GM18861 (cell line): ENCODE data around the gene CATSPERE.
"Not testable (repeated sequence)": the region's sequence is repeated elsewhere in the genome, so short reads cannot be mapped to it uniquely, and the experiment has no call there.

Experiments
- ATAC-seq: cut with Tn5 transposase; IDR thresholded peaks from one replicate; pipeline ENCODE4 v1.9.1; 2021; ENCODE audit not compliant: unreplicated experiment

The CATSPERE gene

DNA sequence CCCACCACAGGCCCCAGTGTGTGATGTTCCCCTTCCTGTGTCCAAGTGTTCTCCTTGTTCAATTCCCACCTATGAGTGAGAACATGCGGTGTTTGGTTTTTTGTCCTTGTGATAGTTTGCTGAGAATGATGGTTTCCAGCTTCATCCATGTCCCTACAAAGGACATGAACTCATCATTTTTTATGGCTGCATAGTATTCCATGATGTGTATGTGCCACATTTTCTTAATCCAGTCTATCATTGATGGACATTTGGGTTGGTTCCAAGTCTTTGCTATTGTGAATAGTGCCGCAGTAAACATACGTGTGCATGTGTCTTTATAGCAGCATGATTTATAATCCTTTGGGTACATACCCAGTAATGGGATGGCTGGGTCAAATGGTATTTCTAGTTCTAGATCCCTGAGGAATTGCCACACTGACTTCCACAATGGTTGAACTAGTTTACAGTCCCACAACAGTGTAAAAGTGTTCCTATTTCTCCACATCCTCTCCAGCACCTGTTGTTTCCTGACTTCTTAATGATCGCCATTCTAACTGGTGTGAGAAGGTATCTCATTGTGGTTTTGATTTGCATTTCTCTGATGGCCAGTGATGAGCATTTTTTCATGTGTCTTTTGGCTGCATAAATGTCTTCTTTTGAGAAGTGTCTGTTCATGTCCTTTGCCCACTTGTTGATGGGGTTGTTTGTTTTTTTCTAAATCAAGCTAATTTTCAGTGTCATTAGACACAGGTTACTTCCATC, 200.7 kb downstream of the CATSPERE start:
- ATAC-seq: not testable (repeated sequence)

DNA sequence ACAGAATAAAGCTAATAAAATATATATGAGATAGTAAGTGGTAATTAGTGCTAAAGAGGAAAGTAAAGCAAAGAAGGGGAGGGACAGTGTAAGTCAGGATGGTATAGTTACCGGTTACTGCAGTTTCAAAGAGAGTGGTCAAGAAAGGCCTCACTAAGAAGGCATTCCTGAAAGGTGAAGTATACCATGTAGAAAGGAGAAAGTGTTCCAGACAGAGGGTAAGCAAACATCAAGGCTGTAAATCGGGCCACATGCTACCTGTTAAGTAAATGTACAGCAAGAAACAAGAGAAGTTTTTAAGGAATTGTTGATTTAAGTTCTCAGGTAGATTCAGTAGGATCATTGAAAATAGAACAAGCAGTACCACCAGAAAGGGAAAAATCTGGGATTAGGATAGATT, 201.5 kb downstream of the CATSPERE start:
- ATAC-seq: no peak

DNA sequence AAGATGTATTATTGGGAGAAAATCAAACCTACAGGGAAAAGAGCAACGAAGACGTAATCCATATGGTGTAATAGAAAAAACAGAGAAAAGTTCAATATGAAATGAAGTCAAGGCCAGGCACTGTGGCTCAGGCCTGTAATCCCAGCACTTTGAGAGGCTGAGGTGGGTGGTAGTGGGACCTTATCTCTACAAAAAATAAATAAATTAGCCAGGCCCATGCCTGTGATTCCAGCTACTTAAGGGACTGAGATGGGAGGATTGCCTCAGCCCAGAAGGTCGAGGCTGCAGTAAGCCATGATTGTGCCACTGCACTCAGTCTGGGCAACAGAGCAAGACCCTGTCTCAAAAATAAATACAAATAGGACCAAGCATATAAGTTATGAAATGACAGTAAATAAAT, 203.3 kb downstream of the CATSPERE start:
- ATAC-seq: no peak

DNA sequence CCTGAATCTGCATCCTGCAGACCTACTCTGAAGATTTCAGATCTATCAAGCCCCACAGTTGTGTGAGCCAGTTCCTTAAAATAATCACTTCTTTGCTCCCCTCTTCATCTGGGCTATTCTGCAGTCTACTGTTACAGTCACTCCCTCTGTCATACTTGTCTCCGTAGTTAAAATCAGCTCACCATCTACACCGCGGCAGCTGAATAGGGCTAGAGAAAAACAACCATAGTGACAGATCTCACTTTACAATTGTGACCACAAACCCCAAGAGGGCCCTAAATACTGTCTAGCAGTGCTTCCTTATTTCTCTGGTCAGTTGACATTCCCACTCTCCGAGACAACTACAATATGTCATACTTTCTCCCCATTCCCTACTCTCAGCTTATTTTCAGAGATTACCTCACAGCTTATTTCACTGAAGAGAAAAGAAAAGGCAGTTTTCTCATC, 204.7 kb downstream of the CATSPERE start:
- ATAC-seq: peak; percentile 97

DNA sequence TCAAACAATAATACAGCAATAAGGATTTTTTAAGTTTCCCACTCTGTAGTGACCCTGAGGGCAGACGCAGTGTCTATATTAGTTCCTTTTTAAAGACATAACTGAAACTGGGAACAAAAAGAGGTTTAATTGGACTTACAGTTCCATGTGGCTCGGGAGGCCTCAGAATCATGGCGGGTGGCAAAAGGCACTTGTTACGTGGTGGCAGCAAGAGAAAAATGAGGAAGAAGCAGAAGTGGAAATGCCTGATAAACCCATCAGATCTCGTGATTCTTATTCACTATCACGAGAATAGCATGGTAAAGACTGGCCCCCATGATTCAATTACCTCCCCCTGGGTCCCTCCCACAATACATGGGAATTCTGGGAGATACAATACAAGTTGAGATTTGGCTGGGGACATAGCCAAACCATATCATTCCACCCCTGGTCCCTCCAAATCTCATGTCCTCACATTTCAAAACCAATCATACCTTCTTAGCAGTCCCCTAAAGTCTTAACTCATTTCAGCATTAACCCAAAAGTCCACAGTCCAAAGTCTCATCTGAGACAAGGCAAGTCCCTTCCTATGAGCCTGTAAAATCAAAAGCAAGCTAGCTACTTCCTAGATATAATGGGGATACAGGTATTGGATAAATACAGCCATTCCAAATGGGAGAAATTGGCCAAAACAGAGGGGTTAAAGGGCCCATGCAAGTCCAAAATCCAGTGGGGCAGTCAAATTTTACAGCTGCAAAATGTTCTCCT, 205.8 kb downstream of the CATSPERE start:
- not testable (repeated sequence) for ATAC-seq

DNA sequence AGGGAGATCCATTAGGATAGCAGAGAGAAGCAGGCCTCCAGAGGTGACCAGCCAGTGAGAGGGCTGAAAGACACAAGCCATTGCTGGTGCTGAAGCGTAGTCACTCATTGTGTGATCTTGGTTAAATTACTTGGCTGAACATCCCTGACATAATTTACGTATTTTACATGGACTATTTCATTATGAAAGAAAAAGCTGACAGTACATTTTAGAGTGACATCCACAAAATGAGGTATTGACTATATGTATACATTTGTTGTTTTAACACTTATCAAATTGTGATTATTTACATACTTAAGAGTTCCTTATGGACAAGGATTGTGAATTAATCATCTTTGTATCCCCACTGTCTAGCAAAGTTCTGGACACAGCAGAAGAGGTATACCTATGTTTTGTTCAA, 206.7 kb downstream of the CATSPERE start:
- no peak for ATAC-seq

DNA sequence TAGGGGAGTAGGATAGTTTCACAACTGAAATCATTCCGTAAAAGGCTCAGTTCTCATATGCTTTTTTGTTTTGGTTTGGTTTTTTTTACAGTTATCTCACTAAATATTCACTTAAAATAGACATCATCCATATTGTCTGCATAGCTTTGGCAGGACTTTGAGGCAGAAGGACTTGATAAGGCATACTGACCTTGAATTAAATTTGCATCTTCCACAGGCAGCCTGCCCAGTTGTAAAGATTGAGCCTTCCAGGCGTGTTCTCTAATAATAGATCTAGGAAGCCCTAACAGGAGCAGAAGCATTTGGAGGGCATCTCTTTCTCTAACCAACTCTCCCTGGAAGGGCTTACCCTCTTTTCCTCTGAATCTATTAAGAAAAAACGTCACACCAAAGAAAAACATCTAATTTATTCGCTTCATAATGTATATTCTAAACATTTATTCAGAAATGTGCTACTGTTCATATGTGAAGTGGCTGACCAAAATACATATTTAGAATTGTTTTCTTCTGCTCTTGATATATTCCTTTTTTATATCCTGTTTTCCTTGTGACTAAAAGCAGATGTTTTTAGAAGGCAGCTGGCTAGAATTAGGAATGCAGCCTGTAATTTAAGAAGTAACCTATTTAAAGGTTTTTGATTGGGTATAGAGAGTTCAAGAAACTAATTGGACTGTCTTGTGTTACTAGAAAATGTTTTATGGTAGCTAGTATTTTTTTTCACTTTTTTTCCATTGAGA, 212.0 kb downstream of the CATSPERE start:
- no peak for ATAC-seq

DNA sequence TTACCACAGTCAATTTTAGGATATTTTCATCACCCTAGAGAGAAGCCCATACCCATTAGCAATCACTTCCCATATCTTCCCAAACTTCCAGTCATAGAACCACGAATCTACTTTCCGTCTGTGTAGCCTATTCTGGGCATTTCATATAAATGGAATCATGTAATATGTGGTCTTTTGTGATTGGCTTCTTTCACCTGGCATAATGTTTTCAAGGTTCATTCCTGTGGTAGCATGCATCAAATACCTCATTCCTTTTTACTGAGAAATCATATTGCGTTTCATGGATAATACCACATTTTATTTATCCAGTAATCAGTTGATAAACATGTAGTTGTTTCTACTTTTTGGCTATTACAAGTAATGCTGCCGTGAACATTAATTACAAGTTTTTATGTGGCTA, 213.4 kb downstream of the CATSPERE start:
- no peak for ATAC-seq

DNA sequence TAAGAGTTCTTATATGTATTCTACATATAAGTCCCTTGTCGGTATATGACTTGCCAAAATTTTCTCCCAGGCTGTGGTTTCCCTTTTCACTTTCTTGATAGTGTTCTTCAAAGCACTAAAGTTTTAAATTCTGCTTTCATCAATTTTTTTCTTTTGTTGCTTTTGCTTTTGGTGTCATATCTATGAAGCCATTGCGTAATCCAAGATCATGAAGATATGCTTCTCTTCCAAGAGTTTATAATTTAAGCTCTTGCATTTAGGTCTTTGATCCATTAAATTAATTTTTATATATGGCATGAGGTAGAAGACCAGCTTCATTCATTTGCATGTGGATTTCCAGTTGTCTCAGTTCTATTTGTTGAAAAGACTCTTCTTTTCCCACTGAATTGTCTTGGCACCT, 214.1 kb downstream of the CATSPERE start:
- no peak for ATAC-seq

DNA sequence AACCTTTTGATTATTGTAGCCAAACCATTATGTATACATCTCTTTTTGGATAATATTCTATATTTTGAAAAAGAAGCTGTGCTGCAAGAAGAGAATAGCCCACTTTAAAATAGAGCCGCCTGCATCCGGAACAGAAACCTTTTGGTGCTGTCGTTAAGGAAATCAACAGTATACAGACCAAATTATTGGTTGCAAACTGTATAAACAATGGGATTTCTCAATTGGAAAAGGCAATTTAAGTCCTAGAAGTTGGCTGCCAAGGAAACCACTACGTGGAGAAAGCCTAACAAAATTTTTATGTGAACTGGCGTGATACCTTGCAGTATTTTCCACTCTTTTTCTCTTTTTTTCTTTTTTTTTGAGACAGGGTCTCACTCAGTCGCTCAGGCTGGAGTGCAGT, 217.6 kb downstream of the CATSPERE start:
- ATAC-seq: no peak

DNA sequence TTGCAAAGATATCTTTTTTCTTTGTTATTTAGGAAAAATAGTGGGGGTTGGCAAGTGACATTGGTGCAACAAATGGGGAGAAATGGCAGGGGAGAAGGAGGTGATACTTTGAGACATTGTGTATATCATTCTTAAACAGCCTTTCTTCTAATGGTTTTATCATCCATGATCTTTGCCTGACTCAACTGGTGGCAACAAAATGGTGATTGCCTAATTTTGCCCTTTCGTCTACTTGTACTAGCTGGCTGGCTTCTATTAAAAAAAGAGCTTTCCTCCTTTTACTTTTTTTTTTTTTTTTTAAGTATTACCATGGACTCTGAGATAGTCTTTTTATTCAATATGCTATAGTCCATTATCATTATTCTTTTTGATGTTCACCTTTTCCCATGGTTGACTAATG, 219.6 kb downstream of the CATSPERE start:
- ATAC-seq: no peak

DNA sequence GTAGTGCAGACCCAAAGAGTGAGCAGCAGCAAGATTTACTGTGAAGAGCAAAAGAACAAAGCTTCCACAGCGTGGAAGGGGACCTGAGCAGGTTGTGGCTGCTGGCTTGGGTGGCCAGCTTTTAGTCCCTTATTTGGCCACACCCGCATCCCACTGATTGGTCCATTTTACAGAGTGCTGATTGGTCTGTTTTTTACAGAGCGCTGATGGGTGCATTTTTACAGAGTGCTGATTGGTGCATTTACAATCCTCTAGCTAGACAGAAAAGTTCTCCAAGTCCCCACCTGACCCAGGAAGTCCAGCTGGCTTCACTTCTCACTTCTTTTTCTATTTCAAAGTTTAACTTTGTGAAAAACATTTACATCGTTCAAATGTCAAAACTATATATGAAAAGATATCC, 221.0 kb downstream of the CATSPERE start:
- not testable (repeated sequence) for ATAC-seq
